ENCODE results near the gene MRGPRG. TPM values are rescaled to one million over a fixed set of nuclear protein-coding genes. Genes with fewer than 3 reads are reported as not detected.

MRGPRG gene
- total and polyA plus RNA-seq, 9 of the 15 experiments (the other 6 are each of a cell fraction or from before 2014, with no cell fraction given) = not detected

DNA sequence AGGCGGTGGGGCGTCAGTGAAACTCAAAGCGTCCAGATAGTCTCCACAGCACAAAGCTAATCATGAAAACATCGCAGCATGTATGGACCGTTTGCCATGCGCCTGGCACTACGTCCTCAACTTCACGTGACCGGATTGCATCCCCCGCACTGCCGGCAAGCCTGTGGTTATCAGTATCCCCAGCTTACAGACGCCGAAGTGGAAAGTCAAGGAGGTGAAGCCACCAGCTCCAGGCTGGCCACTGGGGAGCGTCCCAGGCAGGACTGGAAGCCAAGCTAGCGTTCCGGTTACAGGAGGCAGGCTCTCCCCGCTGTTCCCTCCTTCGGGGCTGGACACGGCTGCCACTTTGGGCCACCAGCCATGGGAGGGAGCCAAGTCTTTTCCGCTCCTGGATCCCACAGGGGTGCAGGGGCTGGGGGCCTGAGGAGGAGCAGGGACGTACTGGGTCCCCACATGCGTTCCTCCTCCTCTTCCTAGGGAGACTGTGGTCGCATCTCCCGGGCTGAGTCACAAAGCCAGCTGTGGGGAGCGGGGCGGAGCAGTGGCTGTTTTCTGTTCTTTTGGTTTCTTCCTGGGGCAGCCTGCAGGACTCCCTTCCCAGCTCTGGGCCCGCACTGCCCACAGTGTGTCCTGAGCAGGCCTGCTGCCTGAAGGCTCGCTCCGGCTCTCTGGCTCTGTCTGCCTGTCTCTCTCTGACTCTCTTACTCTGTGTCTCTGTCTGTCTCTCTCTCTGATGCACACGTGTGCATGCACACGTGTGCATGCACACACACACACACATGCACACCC, 49.2 kb downstream of the MRGPRG start (continued):
- TF ChIP-seq, protein P1, sequence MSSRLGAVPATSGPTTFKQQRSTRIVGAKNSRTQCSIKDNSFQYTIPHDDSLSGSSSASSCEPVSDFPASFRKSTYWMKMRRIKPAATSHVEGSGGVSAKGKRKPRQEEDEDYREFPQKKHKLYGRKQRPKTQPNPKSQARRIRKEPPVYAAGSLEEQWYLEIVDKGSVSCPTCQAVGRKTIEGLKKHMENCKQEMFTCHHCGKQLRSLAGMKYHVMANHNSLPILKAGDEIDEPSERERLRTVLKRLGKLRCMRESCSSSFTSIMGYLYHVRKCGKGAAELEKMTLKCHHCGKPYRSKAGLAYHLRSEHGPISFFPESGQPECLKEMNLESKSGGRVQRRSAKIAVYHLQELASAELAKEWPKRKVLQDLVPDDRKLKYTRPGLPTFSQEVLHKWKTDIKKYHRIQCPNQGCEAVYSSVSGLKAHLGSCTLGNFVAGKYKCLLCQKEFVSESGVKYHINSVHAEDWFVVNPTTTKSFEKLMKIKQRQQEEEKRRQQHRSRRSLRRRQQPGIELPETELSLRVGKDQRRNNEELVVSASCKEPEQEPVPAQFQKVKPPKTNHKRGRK (tag; IDR thresholded peaks at IDR 0.05) = no peak
- TF ChIP-seq U2AF2 (optimal IDR thresholded peaks at IDR 0.05; ENCODE audit: low read depth, low read length) (no peak), KLF16 (IDR thresholded peaks at IDR 0.05) (peak; percentile 87), NFE2 (IDR thresholded peaks at IDR 0.05; ENCODE audit: low read depth) (no peak; the same call in 1 of the 2 replicates), NR2F6 (CRISPR knock-in tag; IDR thresholded peaks at IDR 0.05) (no peak), PHF20 (IDR thresholded peaks at IDR 0.05; ENCODE audit: partially characterized antibody) (no peak), POLR3G (IDR thresholded peaks at IDR 0.05; ENCODE audit: extremely low read depth, insufficient read length, insufficient replicate concordance) (no peak), RBFOX2 (IDR thresholded peaks at IDR 0.05; ENCODE audit: low read depth, low read length) (peak; percentile 84), PPARD (CRISPR knock-in tag; IDR thresholded peaks at IDR 0.05) (no peak)
- TF ChIP-seq, protein P2, sequence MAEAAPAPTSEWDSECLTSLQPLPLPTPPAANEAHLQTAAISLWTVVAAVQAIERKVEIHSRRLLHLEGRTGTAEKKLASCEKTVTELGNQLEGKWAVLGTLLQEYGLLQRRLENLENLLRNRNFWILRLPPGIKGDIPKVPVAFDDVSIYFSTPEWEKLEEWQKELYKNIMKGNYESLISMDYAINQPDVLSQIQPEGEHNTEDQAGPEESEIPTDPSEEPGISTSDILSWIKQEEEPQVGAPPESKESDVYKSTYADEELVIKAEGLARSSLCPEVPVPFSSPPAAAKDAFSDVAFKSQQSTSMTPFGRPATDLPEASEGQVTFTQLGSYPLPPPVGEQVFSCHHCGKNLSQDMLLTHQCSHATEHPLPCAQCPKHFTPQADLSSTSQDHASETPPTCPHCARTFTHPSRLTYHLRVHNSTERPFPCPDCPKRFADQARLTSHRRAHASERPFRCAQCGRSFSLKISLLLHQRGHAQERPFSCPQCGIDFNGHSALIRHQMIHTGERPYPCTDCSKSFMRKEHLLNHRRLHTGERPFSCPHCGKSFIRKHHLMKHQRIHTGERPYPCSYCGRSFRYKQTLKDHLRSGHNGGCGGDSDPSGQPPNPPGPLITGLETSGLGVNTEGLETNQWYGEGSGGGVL (CRISPR knock-in tag; IDR thresholded peaks at IDR 0.05) = no peak
- TF ChIP-seq, protein P3, sequence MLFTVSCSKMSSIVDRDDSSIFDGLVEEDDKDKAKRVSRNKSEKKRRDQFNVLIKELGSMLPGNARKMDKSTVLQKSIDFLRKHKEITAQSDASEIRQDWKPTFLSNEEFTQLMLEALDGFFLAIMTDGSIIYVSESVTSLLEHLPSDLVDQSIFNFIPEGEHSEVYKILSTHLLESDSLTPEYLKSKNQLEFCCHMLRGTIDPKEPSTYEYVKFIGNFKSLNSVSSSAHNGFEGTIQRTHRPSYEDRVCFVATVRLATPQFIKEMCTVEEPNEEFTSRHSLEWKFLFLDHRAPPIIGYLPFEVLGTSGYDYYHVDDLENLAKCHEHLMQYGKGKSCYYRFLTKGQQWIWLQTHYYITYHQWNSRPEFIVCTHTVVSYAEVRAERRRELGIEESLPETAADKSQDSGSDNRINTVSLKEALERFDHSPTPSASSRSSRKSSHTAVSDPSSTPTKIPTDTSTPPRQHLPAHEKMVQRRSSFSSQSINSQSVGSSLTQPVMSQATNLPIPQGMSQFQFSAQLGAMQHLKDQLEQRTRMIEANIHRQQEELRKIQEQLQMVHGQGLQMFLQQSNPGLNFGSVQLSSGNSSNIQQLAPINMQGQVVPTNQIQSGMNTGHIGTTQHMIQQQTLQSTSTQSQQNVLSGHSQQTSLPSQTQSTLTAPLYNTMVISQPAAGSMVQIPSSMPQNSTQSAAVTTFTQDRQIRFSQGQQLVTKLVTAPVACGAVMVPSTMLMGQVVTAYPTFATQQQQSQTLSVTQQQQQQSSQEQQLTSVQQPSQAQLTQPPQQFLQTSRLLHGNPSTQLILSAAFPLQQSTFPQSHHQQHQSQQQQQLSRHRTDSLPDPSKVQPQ (CRISPR knock-in tag; IDR thresholded peaks at IDR 0.05; ENCODE audit: borderline replicate concordance) = 0 out of 2 replicates have a peak, but pooled peaks have one; percentile 32

All from K562 (cell line).